Kidney epithelial cell (primary cell): Measurements from ENCODE around the gene LCN10. TPM values are rescaled to one million over a fixed set of nuclear protein-coding genes. Genes with fewer than 3 reads are reported as not detected.

ENCODE experiments used
- DNase-seq: peaks from one replicate; pipeline ENCODE4 v3.0.0-alpha.2; 2010; ENCODE audit warnings: low read depth
- H3K27me3 ChIP-seq: 2 replicates; pipeline ENCODE4 v1.6.0; 2011; ENCODE audit warnings: low read length; ENCODE audit not compliant: control insufficient read depth, insufficient read depth
- H3K36me3 ChIP-seq: 2 replicates; pipeline ENCODE4 v1.5.1; 2011; ENCODE audit warnings: low read length; ENCODE audit not compliant: control insufficient read depth, insufficient read depth
- H3K4me3 ChIP-seq: 2 replicates; pipeline ENCODE4 v1.5.1; 2011; ENCODE audit warnings: low read depth, mild to moderate bottlenecking, control low read depth, low read length
- total RNA-seq: library from RNA; depleted of rRNA; stranded (reverse); fragments of >200 nt; gene quantifications from 2 replicates; pipeline ENCODE4 v1.2.3, GENCODE V29; 2015
- TF ChIP-seq, protein P1 (sequence below): IDR thresholded peaks from 2 replicates; pipeline ENCODE4 v1.5.1; 2011; ENCODE audit warnings: mild to moderate bottlenecking, moderate library complexity, low read length, control low read depth, inconsistent platforms; ENCODE audit not compliant: insufficient read depth, poor library complexity, severe bottlenecking

The LCN10 gene
- total RNA-seq, 1 donor from 2014 or later, result not detected

DNA sequence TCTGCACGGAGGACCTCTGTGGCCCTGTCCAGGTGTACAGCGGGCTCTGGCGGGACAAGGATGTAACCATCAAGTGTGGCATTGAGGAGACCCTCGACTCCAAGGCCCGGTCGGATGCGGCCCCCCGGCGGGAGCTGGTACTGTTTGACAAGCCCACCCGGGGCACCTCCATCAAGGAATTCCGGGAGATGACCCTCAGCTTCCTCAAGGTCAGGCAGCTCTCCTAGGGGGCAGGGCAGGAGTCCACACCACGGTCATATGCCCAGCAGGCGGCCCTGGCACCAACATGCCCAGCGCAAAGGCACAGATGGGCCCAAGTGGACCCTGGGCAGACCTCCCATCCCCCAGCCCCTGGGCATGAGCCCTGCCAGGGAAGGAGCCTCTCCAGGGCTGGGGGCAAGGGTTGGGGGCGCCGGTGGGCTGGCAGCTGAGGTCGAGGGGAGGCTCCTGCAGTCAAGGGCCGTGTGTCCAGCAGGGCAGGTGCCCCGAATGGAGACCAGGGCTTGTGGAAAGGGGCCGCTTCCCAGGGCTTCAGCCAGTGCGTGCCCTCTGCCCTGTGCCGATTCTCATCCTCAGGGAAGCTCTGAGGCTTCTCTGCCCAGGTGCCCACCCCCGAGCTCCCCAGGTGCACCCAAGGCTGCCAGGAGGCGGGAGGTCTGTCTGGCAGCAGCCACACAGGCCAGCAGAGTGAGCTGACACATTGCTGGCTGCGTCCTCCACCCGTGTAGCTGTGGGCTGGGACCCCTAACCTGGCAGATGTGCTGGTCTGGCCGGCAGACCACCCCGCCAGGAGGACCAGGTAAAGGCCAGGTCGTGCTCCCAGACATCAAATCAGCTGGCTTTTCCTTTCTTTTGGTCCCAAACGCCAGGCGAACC lies 20.4 kb downstream of the LCN10 start:
- Histone ChIP-seq H3K36me3 (no peaks in the 10 kb centered on the region), H3K27me3 (no peaks in the 10 kb centered on the region), H3K4me3 (no peak overlapping the region)
- TF ChIP-seq, protein P1, sequence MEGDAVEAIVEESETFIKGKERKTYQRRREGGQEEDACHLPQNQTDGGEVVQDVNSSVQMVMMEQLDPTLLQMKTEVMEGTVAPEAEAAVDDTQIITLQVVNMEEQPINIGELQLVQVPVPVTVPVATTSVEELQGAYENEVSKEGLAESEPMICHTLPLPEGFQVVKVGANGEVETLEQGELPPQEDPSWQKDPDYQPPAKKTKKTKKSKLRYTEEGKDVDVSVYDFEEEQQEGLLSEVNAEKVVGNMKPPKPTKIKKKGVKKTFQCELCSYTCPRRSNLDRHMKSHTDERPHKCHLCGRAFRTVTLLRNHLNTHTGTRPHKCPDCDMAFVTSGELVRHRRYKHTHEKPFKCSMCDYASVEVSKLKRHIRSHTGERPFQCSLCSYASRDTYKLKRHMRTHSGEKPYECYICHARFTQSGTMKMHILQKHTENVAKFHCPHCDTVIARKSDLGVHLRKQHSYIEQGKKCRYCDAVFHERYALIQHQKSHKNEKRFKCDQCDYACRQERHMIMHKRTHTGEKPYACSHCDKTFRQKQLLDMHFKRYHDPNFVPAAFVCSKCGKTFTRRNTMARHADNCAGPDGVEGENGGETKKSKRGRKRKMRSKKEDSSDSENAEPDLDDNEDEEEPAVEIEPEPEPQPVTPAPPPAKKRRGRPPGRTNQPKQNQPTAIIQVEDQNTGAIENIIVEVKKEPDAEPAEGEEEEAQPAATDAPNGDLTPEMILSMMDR, result no peak
- DNase-seq, result no peak

- no peak overlapping the region for H3K4me3 ChIP-seq
- H3K36me3 ChIP-seq, result no peaks in the 10 kb centered on the region
- no peaks in the 10 kb centered on the region for H3K27me3 ChIP-seq
- no peak for DNase-seq
- TF ChIP-seq, protein P1, result no peak
Measured at GRCh38 chr9:136721339-136722092, 21.2 kb downstream of the LCN10 start.

DNA sequence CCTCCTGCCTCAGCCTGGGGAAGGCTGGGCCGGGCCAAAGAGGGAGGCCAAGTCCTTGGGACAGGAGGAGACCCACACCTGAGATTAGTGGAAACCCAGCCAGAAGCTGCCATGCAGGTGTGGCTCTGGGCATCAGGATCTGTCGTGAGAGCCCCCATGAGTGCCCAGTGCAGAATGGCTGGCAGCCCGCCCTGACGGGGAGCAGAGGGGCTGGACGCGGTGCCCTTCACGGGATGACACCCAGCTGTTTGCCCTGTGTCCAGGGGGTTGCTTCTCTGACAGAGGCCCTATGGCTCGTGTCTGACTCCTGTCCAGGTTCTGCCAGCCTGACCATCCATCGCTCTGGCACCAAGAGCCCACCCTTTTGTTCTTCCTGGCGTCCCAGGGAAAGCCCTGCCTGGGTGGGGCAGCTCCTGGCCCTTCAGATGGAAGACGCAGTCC lies 21.8 kb downstream of the LCN10 start:
- DNase-seq, result no peak
- Histone ChIP-seq H3K36me3 (no peaks in the 10 kb centered on the region), H3K27me3 (no peaks in the 10 kb centered on the region), H3K4me3 (no peak overlapping the region)
- TF ChIP-seq, protein P1, result no peak

DNA sequence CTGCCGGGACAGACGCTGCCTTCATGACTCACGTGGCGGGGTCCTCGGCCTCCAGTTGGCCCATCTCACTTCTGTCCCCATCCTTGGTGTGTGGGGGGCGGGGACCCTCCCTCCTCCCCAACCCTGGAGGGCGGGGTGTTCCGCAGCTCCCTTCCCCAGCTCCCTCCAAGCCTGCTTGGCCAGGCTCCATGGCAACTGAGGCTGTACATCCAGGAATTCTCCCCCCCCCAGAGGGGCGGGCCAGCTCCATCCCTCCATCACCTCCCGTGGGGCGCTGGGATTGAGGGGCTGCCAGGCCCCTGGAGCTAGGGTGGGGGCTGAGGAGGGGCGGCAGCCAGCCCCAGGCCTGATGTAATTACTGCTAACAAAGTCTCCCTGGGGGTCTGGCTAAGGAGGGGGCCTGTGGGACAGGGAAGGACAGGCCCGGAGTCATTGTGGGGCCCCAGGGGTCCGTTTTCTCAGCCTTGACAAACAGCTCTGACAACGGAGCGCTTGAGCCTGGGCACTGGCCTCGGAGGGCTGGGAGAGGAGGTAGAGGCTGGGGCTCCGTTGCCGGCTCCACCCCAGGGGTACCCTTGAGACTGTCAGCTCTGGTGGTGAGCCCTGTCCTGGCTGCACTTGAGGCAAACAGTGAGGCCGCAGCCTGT lies 22.4 kb downstream of the LCN10 start:
- no peak overlapping the region for H3K4me3 ChIP-seq
- H3K27me3 ChIP-seq, result no peaks in the 10 kb centered on the region
- H3K36me3 ChIP-seq, result no peaks in the 10 kb centered on the region
- DNase-seq, result no peak
- TF ChIP-seq, protein P1, result no peak

DNA sequence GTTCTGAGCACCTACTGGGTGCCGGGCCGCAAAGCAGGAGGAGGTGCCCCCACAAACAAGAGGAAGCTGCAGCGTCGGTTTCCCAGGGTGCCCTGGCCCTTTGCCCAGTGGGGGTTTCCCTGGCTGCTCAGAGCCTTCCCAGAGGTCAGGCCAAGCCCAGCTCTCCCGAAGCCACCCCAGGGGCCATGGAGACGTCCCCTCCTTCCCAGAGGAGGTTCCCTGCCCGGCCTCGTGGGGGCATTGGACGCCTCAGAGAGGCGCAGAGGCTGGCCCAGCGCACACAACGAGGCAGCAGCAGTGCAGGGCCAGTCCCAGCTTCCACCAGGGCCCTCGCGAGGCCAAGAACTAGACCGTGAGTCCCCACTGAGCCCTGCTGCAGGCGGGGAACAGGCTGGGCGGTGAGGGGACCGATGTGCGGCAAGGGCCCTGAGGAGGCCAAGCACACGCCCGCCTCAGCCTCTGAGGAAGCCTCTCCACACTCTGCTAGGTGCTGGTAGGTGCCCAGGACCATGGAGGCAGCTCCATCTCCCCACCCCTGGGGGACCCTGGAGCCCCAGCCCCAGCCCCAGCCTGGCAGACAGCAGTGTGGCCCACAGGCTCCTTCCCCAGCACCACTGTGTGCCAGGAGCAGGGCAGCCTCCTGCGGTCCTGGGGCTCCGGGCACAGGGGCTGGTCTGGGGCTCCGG lies 23.4 kb downstream of the LCN10 start:
- TF ChIP-seq, protein P1, result no peak
- Histone ChIP-seq H3K36me3 (no peaks in the 10 kb centered on the region), H3K27me3 (no peaks in the 10 kb centered on the region), H3K4me3 (no peak overlapping the region)
- no peak for DNase-seq
